ENCODE results near the gene COL6A3. TPM values are rescaled to one million over a fixed set of nuclear protein-coding genes. Genes with fewer than 3 reads are reported as not detected.

Gene COL6A3
- polyA plus RNA-seq, 1 of the 3 experiments (the other 2 are of a cell fraction): 18.5 TPM

DNA sequence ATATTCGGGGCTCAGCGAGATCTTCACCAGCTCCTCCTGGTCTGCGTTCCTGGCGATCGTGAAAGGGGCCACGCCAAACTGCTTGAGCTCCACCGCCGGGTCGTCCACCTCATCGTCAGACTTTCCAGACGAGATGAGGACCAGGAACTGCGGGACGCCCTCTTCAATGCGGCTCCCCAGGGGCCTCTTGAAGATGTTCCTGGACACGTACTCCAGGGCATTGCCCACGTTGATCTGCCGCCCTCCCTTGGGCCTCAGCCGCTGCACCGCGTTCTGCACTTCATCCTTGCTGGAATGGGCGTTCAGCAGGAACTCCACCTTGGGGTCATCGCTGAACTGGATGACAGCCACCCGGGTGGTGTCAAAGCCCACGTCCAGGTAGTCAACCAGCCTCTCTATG, 42.1 kb downstream of the COL6A3 start:
- no peaks in the 10 kb centered on the region for H3F3A ChIP-seq (replicated peaks; ENCODE audit: insufficient read depth)
- H3K9ac ChIP-seq: no peak overlapping the region
- H2AFZ ChIP-seq (ENCODE audit: low read depth): no peak overlapping the region
- H3K9me3 ChIP-seq: no peaks in the 10 kb centered on the region
- no peak overlapping the region for H3K27ac ChIP-seq (ENCODE audit: low read depth in 2 of 2, low read length in 1 of 2)
- no peaks in the 10 kb centered on the region for H3K9me2 ChIP-seq
- CTCF ChIA-PET: no interaction called here
- TF ChIP-seq, protein P1, sequence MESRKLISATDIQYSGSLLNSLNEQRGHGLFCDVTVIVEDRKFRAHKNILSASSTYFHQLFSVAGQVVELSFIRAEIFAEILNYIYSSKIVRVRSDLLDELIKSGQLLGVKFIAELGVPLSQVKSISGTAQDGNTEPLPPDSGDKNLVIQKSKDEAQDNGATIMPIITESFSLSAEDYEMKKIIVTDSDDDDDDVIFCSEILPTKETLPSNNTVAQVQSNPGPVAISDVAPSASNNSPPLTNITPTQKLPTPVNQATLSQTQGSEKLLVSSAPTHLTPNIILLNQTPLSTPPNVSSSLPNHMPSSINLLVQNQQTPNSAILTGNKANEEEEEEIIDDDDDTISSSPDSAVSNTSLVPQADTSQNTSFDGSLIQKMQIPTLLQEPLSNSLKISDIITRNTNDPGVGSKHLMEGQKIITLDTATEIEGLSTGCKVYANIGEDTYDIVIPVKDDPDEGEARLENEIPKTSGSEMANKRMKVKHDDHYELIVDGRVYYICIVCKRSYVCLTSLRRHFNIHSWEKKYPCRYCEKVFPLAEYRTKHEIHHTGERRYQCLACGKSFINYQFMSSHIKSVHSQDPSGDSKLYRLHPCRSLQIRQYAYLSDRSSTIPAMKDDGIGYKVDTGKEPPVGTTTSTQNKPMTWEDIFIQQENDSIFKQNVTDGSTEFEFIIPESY (IDR thresholded peaks at IDR 0.05; ENCODE audit: borderline replicate concordance, low read depth): no peak
- no peak for TF ChIP-seq MEF2A (IDR thresholded peaks at IDR 0.05; ENCODE audit: borderline replicate concordance, low read depth)
- no peak for TF ChIP-seq RCOR1 (IDR thresholded peaks at IDR 0.05; ENCODE audit: low read length)
- TF ChIP-seq EP300 (IDR thresholded peaks at IDR 0.05; ENCODE audit: borderline replicate concordance in 1 of 2, low read depth in 1 of 2, low read length in 1 of 2): no peak
- no peak for TF ChIP-seq FOXJ3 (CRISPR knock-in tag; IDR thresholded peaks at IDR 0.05)
- TF ChIP-seq CTCF (IDR thresholded peaks at IDR 0.05): no peak
- no peak for TF ChIP-seq RFX5 (IDR thresholded peaks at IDR 0.05; ENCODE audit: low read length)
- no peak for TF ChIP-seq SIN3A (IDR thresholded peaks at IDR 0.05; ENCODE audit: borderline replicate concordance, low read depth, low read length)
- TF ChIP-seq RAD21 (IDR thresholded peaks at IDR 0.05; ENCODE audit: low read length): no peak
- TF ChIP-seq, protein P2, sequence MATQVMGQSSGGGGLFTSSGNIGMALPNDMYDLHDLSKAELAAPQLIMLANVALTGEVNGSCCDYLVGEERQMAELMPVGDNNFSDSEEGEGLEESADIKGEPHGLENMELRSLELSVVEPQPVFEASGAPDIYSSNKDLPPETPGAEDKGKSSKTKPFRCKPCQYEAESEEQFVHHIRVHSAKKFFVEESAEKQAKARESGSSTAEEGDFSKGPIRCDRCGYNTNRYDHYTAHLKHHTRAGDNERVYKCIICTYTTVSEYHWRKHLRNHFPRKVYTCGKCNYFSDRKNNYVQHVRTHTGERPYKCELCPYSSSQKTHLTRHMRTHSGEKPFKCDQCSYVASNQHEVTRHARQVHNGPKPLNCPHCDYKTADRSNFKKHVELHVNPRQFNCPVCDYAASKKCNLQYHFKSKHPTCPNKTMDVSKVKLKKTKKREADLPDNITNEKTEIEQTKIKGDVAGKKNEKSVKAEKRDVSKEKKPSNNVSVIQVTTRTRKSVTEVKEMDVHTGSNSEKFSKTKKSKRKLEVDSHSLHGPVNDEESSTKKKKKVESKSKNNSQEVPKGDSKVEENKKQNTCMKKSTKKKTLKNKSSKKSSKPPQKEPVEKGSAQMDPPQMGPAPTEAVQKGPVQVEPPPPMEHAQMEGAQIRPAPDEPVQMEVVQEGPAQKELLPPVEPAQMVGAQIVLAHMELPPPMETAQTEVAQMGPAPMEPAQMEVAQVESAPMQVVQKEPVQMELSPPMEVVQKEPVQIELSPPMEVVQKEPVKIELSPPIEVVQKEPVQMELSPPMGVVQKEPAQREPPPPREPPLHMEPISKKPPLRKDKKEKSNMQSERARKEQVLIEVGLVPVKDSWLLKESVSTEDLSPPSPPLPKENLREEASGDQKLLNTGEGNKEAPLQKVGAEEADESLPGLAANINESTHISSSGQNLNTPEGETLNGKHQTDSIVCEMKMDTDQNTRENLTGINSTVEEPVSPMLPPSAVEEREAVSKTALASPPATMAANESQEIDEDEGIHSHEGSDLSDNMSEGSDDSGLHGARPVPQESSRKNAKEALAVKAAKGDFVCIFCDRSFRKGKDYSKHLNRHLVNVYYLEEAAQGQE (IDR thresholded peaks at IDR 0.05; ENCODE audit: low read depth, low read length): no peak
- TF ChIP-seq RXRA (IDR thresholded peaks at IDR 0.05; ENCODE audit: borderline replicate concordance, low read depth): no peak
- TF ChIP-seq EZH2phosphoT487 (IDR thresholded peaks at IDR 0.05; ENCODE audit: borderline replicate concordance, low read depth): no peak
- no peak for TF ChIP-seq ELF1 (IDR thresholded peaks at IDR 0.05)
- no peak for TF ChIP-seq NRF1 (IDR thresholded peaks at IDR 0.05; ENCODE audit: low read depth, low read length)
- TF ChIP-seq FOXM1 (IDR thresholded peaks at IDR 0.05; ENCODE audit: low read depth): no peak
- no peak for TF ChIP-seq USF1 (IDR thresholded peaks at IDR 0.05; ENCODE audit: borderline replicate concordance, low read depth)
- TF ChIP-seq, protein P3, sequence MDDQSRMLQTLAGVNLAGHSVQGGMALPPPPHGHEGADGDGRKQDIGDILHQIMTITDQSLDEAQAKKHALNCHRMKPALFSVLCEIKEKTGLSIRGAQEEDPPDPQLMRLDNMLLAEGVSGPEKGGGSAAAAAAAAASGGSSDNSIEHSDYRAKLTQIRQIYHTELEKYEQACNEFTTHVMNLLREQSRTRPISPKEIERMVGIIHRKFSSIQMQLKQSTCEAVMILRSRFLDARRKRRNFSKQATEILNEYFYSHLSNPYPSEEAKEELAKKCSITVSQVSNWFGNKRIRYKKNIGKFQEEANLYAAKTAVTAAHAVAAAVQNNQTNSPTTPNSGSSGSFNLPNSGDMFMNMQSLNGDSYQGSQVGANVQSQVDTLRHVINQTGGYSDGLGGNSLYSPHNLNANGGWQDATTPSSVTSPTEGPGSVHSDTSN (IDR thresholded peaks at IDR 0.05): no peak
- no peak for TF ChIP-seq TEAD4 (IDR thresholded peaks at IDR 0.05; ENCODE audit: borderline replicate concordance, insufficient read depth)
- no peak for TF ChIP-seq MAX (IDR thresholded peaks at IDR 0.05; ENCODE audit: low read depth)
- TF ChIP-seq NFIC (IDR thresholded peaks at IDR 0.05; ENCODE audit: borderline replicate concordance): no peak
- no peaks in the 10 kb centered on the region for H4K20me1 ChIP-seq (ENCODE audit: insufficient read depth)
- no peak for DNase-seq
- POLR2A ChIA-PET: no interaction called here
- 89% methylated on average over 21 of the region's 24 CpGs for WGBS (ENCODE audit: low lambda C conversion rate)
- no peak overlapping the region for H3K4me2 ChIP-seq
- H3K79me2 ChIP-seq (ENCODE audit: insufficient read depth): no peaks in the 10 kb centered on the region
- H3K36me3 ChIP-seq (replicated peaks in 1 of 2; ENCODE audit: control insufficient read depth in 1 of 2, insufficient read depth in 2 of 2, low read length in 1 of 2): peaks cover 0 to 19% of the 10 kb centered on the region in 2 experiments
- no peaks in the 10 kb centered on the region for H3K27me3 ChIP-seq (ENCODE audit: insufficient read depth)
- H3K4me1 ChIP-seq (ENCODE audit: control insufficient read depth in 1 of 2, insufficient read depth in 2 of 2, low read depth in 1 of 2, low read length in 1 of 2): no peaks in the 10 kb centered on the region
- no peak overlapping the region for H3K4me3 ChIP-seq (ENCODE audit: low read depth in 2 of 2, low read length in 1 of 2)

Data from SK-N-SH (cell line).